Heart left ventricle (tissue), 13 donors: ENCODE results near the gene CDC42SE2.

Experiments used
- POLR2A ChIP-seq, 2 donors: fragments of 450-650 bp; IDR thresholded peaks; one replicate each; pipeline ENCODE4 v1.6.1; 2017; ENCODE audit warnings: antibody characterized with exemption in 2 of 2, mild to moderate bottlenecking in 2 of 2, moderate library complexity in 2 of 2
- TF ChIP-seq, protein P1 (sequence below), 12 donors: fragments of 200-600 bp; sonication (generic) in 4 of 12; IDR thresholded peaks; one replicate each; pipeline versions ENCODE4 v1.5.0 to v1.8.0; 2018 to 2022; ENCODE audit warnings: antibody characterized with exemption in 12 of 12, mild to moderate bottlenecking in 5 of 12
- donor health status: ischemic (EF 13 %, LVEDD 7.1; RV severe dilation, severe dysfunction).
- donor health status: DM: no; HTN: yes; CAD: no.
- donor health status: DM: no; HTN: no; CAD: no.
- donor health status: ischemic (EF 25% LVEDD 6.9; RV normal size, moderate dysfunction).
- donor health status: ischemic (EF 25% LVEDD 5.7; RV mildly dilated, moderate dysfunction).
- donor health status: ischemic (EF 35%, LVEDD 5.7; RV mildly dilated, moderate dysfunction).
- donor health status: nonischemic (EF 11% LVEDD 7.7; RV severe dilation, severe dysfunction).
- donor health status: DM: yes; HTN: yes; CAD: no.
- donor health status: PGD.
- donor health status: ischemic (EF 29% LVEDD 5.4; RV normal size, mild dysfunction).
- donor health status: nonischemic (EF 23%, LVEDD 6.1; RV moderate dilation, normal function).

DNA sequence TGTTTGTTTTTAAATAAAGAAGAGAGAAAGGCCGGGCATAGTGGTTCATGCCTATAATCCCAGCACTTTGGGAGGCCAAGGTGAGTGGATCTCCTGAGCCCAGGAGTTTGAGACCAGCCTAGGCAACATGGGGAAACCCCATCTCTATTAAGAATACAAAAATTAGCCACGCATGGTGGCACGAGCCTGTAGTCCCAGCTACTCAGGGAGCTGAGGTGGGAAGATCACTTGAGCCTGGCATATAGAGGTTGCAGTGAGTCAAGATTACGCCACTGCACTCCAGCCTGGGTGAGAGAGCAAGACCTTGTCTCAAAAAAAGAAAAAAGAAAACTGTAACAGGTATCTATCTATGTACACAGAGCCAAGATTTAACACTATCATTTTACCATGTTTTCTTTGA lies 34.2 kb upstream of the CDC42SE2 start:
- TF ChIP-seq, protein P1, sequence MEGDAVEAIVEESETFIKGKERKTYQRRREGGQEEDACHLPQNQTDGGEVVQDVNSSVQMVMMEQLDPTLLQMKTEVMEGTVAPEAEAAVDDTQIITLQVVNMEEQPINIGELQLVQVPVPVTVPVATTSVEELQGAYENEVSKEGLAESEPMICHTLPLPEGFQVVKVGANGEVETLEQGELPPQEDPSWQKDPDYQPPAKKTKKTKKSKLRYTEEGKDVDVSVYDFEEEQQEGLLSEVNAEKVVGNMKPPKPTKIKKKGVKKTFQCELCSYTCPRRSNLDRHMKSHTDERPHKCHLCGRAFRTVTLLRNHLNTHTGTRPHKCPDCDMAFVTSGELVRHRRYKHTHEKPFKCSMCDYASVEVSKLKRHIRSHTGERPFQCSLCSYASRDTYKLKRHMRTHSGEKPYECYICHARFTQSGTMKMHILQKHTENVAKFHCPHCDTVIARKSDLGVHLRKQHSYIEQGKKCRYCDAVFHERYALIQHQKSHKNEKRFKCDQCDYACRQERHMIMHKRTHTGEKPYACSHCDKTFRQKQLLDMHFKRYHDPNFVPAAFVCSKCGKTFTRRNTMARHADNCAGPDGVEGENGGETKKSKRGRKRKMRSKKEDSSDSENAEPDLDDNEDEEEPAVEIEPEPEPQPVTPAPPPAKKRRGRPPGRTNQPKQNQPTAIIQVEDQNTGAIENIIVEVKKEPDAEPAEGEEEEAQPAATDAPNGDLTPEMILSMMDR (IDR thresholded peaks at IDR 0.05): no peak
- no peak for TF ChIP-seq POLR2A (IDR thresholded peaks at IDR 0.05)
